Body of pancreas (tissue), 4 donors: ENCODE data around the gene ELOF1.

Experiments
- POLR2A ChIP-seq, 3 donors: fragments of 450-650 bp; IDR thresholded peaks; one replicate each; pipeline ENCODE4 v1.6.1; 2016; ENCODE audit warnings: antibody characterized with exemption in 3 of 3, mild to moderate bottlenecking in 2 of 3
- TF ChIP-seq, protein P1 (sequence below), 7 experiments: fragments of 450-650 bp in 4 of 7; fragments of 200-600 bp in 3 of 7; sonication (generic) in 3 of 7; IDR thresholded peaks; one replicate each; pipeline ENCODE4 v1.5.1; 2016 to 2019; ENCODE audit warnings: antibody characterized with exemption in 7 of 7

DNA sequence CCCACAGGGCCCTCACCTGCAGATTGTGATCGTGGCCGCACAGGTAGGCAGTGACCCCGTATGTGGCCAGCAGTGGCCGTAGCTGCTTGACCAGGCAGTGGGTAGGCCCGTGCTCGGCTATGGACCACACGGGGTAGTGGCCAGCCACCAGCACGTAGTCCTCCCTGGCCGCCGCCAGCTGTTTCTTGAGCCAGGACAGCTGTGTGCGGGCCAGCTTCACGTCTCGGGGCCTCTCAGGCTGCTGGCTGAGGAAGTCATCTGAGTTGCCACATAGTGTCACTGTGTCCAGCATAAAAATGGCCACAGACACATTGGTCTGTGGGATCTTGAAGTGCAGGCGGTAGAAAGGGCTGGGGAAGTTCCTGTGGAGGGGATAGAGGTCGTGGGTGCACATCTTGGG lies 17.2 kb upstream of the ELOF1 start:
- no peak for TF ChIP-seq POLR2A (IDR thresholded peaks at IDR 0.05)
- TF ChIP-seq, protein P1, sequence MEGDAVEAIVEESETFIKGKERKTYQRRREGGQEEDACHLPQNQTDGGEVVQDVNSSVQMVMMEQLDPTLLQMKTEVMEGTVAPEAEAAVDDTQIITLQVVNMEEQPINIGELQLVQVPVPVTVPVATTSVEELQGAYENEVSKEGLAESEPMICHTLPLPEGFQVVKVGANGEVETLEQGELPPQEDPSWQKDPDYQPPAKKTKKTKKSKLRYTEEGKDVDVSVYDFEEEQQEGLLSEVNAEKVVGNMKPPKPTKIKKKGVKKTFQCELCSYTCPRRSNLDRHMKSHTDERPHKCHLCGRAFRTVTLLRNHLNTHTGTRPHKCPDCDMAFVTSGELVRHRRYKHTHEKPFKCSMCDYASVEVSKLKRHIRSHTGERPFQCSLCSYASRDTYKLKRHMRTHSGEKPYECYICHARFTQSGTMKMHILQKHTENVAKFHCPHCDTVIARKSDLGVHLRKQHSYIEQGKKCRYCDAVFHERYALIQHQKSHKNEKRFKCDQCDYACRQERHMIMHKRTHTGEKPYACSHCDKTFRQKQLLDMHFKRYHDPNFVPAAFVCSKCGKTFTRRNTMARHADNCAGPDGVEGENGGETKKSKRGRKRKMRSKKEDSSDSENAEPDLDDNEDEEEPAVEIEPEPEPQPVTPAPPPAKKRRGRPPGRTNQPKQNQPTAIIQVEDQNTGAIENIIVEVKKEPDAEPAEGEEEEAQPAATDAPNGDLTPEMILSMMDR (IDR thresholded peaks at IDR 0.05), result no peak
